H7 (cell line): ENCODE results near the gene FLT3. TPM values are rescaled to one million over a fixed set of nuclear protein-coding genes. Genes with fewer than 3 reads are reported as not detected.

Experiments
- DNase-seq: peaks from one replicate; pipeline ENCODE4 v3.0.0; 2012
- H3K27me3 ChIP-seq: 2 replicates; pipeline ENCODE4 v1.6.0; 2011; ENCODE audit warnings: mild to moderate bottlenecking, low read length; ENCODE audit not compliant: control insufficient read depth, insufficient read depth
- H3K36me3 ChIP-seq: replicated peaks from 2 replicates; pipeline ENCODE4 v1.5.1; 2011; ENCODE audit warnings: low read length; ENCODE audit not compliant: control insufficient read depth, insufficient read depth
- H3K4me3 ChIP-seq: 2 replicates; pipeline ENCODE4 v1.5.1; 2011; ENCODE audit warnings: low read depth, mild to moderate bottlenecking, control low read depth, low read length, moderate library complexity; ENCODE audit not compliant: insufficient read depth
- total RNA-seq: library from RNA; depleted of rRNA; stranded (reverse); fragments of >200 nt; shearing (Covaris generic); gene quantifications from 2 replicates; pipeline ENCODE4 v1.2.3, GENCODE V29; 2014

FLT3 gene
- total RNA-seq, 1 experiment from 2014 or later: 0.03 TPM

DNA sequence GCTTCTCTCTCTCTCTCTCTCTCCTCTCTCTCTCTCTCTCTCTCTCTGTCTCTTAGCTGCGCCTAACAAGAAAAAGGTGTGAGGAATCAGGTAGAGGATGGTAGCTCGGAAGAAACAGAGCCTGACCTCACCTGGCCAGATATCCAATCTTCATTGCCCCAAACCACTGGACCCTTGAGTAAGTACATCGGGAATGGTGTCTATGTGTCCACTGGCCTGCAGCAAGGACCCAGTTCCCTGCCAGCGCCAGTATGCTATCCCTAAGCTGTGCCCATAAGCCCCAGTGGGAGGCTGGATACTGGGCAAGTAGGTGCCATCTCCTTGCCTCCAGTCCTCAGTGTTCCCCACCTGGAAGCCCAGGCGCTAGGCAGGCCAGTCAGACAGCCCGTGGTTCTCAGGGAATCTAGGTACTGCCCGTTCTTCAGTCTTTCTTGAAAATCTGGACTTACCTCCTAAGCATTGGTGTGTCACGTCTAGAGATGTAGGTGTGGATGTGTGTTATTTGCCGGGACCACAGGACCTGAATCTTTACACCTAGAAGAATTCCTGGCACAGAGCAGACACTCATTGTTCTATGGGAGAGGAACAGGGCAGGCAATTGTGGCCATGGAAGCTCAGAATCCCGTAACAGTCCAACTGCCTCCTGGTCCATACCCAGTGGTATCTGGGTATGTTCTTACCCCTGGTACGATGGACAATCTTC, 119.2 kb downstream of the FLT3 start:
- H3K36me3 ChIP-seq: no peaks in the 10 kb centered on the region
- H3K27me3 ChIP-seq: peaks cover 83% of the 10 kb centered on the region
- DNase-seq: no peak
- H3K4me3 ChIP-seq: no peak overlapping the region

- H3K36me3 ChIP-seq: no peaks in the 10 kb centered on the region
- H3K27me3 ChIP-seq: peaks cover 87% of the 10 kb centered on the region
- DNase-seq: peak; percentile 83
- H3K4me3 ChIP-seq: no peak overlapping the region
Observed at GRCh38 chr13:27980280-27980998, 119.9 kb downstream of the FLT3 start.

DNA sequence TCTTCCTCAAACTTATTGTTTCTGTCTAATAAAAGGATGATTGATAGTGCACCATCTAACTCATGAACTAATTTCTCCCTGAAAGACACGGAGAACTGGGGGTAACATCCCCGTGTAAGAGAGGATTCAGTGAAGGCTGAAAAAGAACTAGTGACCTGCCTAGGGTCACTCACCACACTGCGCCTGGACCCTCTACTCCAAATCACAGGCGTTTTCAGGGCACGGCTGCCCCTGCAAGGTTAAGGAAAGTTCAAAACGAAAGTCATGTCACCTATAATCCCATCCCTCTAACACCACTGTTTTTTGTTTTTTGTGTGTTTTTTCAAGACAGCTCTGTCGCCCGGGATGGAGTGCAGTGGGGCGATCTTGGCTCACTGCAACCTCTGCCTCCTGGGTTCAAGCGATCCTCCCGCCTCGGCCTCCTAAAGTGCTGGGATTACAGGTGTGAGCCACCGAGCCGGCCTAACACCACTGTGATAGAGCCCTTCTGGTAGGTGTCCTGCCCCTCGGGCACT, 120.6 kb downstream of the FLT3 start:
- Histone ChIP-seq H3K4me3 (no peak overlapping the region), H3K36me3 (no peaks in the 10 kb centered on the region), H3K27me3 (peaks cover 93% of the 10 kb centered on the region)
- DNase-seq: no peak

- DNase-seq: peak; percentile 44
- Histone ChIP-seq H3K36me3 (no peaks in the 10 kb centered on the region), H3K4me3 (no peak overlapping the region), H3K27me3 (peaks cover 100% of the 10 kb centered on the region)
Observed at GRCh38 chr13:27979001-27979643, 121.3 kb downstream of the FLT3 start.

DNA sequence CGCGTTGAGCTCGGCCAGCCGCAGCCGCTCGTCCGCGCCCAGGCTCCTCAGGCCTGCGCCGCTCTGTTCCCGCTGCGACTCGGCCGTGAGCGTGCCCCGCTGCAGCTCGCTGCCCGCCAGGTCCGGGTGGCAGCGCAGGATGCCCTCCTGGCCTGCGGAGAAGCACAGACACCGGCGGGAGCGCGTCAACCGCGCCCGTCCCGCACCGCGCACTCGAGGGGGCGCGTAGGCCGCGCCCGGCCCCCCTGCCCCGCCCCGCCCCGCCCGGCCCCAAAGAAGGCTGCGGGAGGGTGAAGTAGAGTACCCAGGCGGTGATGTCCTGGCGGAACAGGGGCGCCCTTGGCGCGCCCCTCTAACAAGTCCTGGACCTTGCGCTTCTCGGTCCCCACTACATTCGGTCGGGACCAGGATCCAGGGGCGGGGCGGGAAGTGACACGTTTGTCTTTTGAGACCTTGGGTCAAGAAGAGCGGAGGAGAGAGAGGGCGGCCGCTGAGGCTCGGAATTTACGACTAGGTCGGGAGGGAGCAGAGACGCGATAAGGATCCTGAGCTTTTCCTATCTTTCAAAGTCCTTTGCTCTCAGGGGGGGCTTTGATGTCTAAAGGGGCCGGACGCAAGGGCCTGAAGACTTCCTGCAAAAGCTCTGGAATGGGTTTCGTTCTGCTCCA, 121.9 kb downstream of the FLT3 start:
- DNase-seq: peak; percentile 72
- H3K27me3 ChIP-seq: peaks cover 100% of the 10 kb centered on the region
- H3K36me3 ChIP-seq: no peaks in the 10 kb centered on the region
- H3K4me3 ChIP-seq: peak overlapping the region; percentile 10

DNA sequence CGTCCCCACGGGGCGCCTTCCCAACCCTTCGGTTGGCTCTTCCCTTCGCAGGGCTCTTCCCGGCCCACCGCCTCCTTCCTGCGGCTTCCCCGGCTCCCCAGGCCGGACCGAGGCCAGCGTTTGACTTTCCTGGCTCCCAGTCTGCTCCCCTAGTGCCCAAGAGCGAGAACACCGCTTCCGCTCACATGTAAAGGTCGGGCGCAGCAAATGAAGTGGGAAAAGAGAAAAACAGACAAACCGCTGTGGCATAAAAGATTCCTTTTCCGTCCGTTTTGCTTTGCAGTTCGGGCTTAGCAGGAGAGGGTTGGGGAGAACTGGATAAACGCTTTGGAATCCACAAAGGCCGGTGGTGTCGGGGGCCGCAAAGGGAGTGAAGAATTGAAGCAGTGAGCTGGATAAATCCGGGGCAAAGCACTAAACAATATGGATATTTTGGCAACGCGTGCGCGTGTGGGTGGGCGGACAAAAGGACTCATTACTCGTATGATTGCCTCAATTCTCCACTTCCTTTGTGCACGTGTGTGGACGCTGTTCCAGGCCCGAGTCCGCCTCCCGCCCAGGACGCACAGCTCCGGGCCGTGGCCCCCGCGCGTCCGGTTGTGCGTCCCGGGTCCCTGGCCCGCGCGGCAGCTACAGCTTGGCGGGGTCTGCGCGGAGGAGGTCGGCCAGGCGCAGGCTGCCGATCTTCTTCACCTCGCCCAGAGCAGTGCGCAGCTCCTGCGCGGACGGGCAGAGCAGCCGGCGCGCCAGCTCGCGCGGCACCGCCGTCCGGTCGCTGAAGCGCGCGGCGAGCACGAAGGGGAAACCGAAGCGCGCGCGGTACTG, 122.7 kb downstream of the FLT3 start:
- peak; percentile 84 for DNase-seq
- peak overlapping the region; percentile 10; the same call in 1 of the 2 replicates for H3K4me3 ChIP-seq

GRCh38 chr13:27976362-27977091, 123.8 kb downstream of the FLT3 start:
- DNase-seq: no peak
- no peaks in the 10 kb centered on the region for H3K36me3 ChIP-seq
- peaks cover 100% of the 10 kb centered on the region for H3K27me3 ChIP-seq
- no peak overlapping the region for H3K4me3 ChIP-seq

More for the DNA sequence above, 122.7 kb downstream of the FLT3 start:
- no peaks in the 10 kb centered on the region for H3K36me3 ChIP-seq
- H3K27me3 ChIP-seq: peaks cover 100% of the 10 kb centered on the region

DNA sequence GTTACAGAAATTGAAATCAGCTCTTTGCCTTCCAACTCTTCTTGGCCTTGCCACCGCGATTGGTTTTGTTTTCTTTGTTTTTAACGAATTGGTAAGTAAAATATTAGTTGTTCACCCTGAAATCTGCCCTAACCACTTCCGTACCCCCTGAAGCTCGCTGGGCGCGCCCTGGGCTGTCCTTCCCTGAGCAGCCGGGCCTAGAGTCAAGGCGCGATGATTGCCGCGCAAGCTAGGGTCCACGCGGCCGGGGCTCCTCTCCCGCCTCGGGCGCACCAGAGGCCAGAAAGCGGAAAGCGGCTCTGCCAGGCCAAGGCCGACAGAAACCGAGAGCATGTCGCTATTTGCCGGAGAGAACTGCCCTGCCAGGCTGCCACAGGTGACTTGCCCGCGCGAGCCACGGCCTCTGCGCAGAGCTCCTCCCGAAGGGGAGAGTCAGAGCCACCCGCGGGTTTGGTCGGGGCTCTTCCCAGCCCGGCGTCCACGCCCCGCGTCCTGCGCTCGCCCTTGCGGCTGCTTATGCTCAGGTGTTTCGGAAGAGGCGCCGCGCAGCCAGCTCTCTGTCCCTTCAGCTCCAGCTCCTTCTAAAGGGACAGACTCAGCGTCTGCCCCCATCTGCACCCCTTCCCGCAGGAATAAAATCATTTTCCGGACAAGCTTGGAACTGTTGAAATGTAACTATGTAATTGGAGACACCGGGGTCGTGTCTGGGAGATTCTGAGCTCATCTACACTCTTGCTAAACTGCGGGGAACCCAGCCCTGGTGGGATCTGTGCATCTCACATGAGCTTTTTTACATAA, 124.6 kb downstream of the FLT3 start:
- DNase-seq: peak; percentile 65
- H3K36me3 ChIP-seq: no peaks in the 10 kb centered on the region
- no peak overlapping the region for H3K4me3 ChIP-seq
- peaks cover 99% of the 10 kb centered on the region for H3K27me3 ChIP-seq

DNA sequence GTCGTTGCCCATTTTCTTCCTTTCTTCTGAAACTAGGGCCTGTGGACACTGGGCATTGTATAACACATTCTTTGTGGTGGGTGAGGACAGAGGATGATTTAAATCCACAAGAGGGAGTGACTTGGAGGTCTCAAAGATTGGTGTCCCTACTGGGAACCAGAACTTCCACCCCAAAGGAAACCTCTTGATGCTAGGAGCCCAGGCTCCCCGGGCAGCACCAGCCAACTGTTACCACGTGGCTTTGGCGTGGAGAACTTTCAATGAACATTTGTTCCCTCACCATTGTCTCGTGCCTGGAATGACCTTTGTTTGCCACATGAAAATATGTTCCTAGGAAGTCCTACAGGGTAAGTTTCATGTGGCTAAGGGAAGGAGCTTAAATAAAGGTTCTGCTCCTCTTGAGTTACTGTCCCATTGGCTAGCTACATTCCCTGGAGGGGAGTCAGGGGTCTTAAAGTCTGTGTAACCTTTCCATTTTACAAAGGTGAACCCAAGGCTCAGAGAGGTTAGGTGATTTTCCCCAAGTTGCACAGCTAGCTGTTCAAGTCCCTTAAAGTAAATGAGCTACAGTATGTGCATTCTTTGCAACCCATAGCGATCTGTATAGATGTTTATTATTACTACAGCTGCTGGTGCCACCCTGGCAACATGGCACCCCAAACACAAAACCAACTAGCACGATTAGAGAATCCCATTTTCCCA, 126.3 kb downstream of the FLT3 start:
- H3K27me3 ChIP-seq: peaks cover 99% of the 10 kb centered on the region
- no peaks in the 10 kb centered on the region for H3K36me3 ChIP-seq
- DNase-seq: peak; percentile 51
- H3K4me3 ChIP-seq: no peak overlapping the region

GRCh38 chr13:27973291-27973690, 127.1 kb downstream of the FLT3 start:
- H3K27me3 ChIP-seq: peaks cover 99% of the 10 kb centered on the region

DNA sequence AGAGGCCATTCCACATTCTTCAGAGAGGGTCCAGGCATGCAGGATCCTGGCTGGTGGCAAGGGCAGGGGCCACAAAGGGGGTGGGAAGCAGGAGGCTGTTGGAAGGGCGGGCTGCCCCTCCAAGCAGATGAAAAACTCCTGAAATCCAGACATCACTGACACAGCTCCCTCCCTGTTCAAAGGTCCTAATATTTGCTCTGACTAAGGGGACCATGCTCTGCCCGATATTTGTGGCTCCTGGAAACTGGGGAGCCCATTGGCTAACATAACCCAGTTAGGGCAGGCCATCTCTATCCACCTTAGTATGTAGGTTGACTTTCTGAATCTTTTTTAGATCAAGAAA, 127.9 kb downstream of the FLT3 start:
- H3K36me3 ChIP-seq: no peaks in the 10 kb centered on the region
- no peak overlapping the region for H3K4me3 ChIP-seq
- H3K27me3 ChIP-seq: peaks cover 99% of the 10 kb centered on the region
- no peak for DNase-seq

More at GRCh38 chr13:27973291-27973690, 127.1 kb downstream of the FLT3 start:
- DNase-seq: peak; percentile 36
- Histone ChIP-seq H3K36me3 (no peaks in the 10 kb centered on the region), H3K4me3 (no peak overlapping the region)

GRCh38 chr13:27971776-27972477, 128.4 kb downstream of the FLT3 start:
- peak; percentile 54 for DNase-seq
- Histone ChIP-seq H3K4me3 (no peak overlapping the region), H3K36me3 (no peaks in the 10 kb centered on the region), H3K27me3 (peaks cover 99% of the 10 kb centered on the region)
